Stimulated activated CD4-positive, alpha-beta T cell treated with anti-CD3 and anti-CD28 coated beads, Interleukin-12 subunit alpha, Interleukin-12 subunit beta, amount 100 ng/mL, for 4 hours (primary cell): ENCODE measurements around the gene MAK.
"Not testable (repeated sequence)": the region's sequence is repeated elsewhere in the genome, so short reads cannot be mapped to it uniquely, and the experiment has no call there.

ENCODE experiments used
- DNase-seq: peaks from one replicate; pipeline ENCODE4 v3.0.0-alpha.2; 2020

The MAK gene

DNA sequence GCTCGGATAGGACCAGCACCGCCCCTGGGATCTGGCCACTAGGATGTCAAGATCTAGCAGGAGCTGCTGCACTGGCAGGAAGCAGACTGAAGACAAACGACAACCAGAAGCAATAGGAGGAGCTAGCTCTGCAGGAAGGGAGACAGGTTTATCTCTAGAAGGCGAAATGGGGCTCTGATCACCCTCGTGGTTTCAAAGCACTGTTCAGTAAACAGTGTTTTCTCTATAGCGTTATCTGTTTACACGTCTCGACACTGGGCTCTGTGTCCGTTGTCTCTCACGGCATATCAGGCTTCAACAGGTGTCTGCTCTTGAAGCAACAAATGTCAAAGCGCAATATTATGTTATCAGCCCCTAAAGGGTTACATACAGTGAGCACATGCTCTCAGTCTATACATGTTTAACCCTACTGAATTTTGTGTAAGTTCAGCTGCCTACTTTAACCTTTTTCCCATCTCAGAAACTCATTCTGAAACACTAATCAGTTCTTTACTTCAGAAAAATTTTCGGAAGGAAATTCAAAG is 66.9 kb downstream of the MAK start:
- DNase-seq = no peak

DNA sequence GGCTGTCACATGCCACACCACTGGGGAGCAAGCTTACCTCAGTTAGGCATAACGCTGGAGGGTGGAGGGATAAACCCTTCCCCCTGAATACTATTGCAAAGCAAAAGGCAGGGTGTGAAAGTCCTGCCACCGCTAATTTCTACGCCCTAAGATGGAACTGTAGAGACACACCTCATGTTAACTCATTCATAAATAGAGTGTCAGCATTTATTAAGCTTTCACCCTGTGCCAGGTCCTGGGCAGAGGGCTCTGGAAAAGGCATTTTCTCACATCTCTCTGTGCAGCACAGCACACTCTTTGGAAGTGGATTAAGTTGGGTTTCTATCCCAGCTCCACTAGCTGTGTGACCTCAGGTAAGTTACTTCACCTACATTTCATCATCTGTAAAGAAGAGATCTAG is 68.9 kb downstream of the MAK start:
- no peak for DNase-seq

DNA sequence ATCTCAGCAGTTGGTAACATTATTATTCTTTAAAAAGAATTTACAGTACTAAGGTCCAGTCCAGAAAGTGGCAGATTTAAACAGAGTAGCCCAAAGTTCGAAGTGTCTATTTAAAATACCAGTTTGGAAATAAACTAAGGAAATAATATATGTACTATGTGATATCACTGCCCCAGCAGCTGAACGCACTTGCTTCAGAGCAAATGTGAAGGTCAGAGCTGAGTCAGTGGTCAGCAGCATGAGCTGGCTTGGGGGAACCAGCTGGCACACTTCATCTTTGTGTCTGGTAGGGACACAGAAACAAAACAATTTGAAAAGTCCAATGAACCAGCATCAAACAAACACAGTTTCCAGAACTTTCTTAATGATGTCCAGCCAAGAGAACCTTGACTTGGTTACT is 75.3 kb downstream of the MAK start:
- DNase-seq = no peak

DNA sequence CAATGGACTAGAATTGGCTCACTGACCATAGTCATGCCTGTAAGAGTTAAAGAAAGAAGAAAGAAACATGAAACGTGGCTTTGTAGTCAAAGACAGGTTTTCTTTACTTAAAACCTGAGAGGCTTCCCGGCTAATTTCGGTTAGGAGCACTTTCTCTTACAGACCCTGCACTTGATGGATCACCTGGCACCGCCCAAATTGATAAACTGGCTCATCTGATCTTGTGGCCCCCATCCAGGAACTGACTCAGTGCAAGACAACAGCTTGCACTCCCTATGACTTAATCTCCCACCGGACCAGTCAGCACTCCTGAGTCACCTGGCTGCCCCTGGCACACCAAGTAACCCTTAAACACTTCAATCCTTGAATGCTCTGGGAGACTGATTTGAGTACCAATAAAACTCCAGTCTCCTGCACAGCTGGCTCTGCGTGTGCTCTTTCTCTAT is 78.4 kb downstream of the MAK start:
- DNase-seq = no peak

DNA sequence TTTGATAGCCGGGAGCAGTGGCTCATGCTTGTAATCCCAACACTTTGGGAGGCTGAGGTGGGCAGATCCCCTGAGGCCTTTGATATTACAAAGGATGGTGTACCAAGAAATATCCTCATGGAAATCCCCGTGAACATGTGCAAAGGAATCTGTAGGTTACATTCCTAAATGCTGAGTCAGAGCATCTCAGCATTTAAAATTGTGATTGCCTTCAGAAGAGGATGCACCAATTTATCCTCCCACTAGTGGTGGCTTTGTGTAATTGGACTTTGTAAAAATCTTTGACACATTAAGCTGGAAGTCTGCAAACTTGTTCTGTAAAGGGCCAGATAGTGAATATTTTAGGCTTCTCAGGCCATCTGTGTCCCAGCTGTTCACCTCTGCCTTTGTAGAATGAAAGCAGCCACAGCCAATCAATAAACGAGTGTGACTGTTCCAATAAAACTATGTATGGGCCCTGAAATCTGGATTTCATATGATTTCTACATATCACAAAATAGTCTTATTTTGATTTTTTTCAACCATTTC is 79.0 kb downstream of the MAK start:
- no peak for DNase-seq

DNA sequence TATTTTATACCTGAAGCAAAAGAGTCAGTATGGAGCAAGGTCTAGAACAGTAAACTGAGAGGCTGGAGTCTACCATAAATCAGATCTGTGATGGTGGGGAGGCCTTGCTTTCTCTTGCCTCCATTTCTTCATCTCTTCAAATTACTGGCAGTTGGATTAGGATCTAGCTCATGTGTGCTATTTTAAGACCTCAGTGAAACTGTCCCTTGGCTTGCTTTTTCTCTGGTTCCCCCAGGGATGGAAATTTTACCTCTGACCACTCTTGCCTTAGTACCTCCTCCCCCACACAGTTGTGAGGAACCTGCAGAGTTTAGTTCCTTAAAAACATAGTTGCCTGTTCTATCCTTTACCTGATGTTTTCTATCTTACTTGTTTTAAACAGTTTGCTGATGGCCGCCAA is 82.3 kb downstream of the MAK start:
- no peak for DNase-seq

DNA sequence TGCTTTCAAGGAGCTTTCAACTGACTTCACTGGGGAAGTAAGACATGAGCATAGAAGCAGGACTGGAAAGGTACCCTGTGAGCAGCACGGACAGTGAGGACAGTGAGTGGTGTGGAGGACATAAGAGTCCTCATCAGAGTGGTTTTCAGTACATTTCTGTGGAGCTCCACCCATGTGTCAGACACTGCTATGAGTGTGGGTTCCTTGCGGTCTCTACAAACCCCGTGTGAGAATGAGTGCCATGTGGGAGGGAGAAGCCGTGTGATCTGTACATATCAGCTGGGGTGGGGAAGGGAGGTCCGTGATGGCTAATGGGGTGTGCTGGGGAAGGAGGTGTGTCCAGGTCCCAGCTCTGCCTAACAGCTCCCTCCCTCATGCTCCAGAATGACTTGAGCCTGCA is 86.6 kb downstream of the MAK start:
- not testable (repeated sequence) for DNase-seq

DNA sequence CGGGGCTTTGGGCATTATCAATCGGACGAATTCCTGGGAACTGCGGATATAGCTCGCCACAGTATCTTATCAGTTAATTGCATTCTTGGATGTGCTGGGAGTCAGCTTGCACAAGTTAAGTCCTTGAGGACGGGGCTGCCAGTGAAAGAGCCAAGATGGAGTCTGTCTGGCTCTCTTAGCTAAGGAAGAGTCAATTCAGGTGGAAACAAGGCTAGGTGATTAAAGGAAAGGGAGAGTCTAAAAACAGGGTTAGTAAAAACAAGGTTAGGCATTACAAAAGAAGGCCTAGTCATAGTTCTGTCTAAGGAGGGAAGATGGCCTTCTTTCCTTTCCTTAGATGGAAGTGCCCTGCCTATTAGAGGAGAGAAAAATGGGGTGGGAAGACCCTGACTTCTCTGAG is 87.8 kb downstream of the MAK start:
- DNase-seq = not testable (repeated sequence)

DNA sequence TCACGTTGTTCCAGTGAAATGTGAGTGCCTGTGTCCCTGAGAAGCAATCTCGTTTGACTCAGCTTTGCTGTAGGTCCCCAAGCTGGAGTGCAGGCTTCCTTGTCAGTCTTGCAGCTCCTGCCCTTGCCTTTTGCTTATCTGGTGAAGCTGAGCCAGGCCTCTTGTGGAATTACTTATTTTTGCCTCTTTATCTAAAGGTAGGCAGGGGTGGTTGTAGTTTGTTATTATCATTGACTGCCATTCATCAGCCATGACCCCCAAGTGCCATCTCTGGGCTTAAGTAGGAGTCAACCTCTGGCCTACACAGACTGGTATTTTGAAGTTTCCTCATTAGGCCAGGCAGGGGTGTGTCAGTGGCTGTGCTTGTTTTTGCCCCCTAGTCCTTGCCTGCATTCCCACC is 88.6 kb downstream of the MAK start:
- no peak for DNase-seq

DNA sequence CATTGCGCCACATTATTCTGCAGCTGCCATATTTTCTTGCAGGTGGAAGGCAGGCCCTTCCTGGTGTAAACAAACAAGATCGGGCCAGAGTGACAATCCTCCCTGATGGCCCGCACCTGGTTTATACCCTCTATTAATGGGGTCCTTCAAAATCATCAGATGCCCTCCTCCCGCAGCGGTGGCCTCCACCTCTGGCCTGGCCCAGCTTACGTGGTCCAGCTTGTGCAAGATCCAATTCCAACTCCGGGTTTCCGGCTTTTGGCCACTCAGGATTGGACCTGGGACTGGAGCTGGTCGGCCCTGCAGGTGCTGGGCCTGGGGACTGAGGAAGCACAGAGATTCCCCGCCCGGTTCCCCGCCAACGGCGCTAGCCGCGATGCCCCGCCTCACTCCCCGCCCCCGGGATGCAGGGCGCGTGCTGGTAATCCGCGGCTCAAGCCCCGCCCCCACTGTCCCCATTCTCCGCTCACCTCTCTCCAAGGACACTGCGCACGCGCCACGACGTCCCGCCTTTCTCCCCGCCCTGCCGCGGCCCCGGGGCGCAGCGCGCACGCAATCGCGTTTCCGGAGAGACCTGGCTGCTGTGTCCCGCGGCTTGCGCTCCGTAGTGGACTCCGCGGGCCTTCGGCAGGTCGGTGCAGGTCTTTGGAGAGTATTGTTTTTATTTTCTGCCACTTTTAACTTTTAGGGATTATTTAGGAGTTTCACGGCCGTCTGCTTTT is 90.9 kb downstream of the MAK start, which contains the start of gene TMEM14B:
Gene TMEM14B, plus strand, starts transcription at position 555 of the 722 bp plus-strand sequence. CDS start 1,441 bp downstream, outside the sequence.
- peak; percentile 100 for DNase-seq

DNA sequence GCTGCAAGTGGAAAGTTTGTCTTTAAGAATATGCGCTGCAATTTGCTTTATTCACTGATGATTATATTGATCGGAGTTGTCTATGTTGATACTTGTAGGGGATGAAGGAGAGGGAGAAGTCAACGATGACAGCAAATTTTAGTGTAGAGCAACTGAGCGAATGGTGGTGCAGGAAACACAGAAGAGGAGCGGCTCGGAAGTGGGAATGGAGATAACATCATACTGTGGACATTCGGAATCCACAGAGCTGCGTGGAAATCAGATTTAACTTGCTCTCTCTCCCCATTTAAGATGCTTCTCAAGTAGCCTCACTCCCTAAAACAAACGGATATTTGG is 91.5 kb downstream of the MAK start:
- no peak for DNase-seq

DNA sequence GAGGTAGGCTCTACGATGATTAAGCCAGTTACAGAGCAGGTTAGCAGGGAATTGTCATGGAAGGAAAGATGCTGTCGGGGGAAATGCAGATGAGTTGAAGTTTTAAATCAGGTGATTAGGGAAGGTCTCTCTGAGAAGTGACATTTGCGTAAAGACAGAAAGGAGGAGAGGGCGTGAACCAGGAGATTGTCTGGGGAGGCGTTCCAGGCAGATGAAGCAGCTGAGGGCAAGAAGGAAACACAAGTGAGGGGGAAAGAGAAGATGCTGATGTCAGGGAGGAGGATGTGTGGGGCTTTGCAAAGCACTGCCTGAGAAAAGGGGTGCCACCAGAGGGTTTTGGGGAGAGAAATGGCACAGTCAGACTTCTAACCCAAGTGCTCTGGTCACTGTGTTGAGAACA is 93.2 kb downstream of the MAK start:
- DNase-seq = no peak

DNA sequence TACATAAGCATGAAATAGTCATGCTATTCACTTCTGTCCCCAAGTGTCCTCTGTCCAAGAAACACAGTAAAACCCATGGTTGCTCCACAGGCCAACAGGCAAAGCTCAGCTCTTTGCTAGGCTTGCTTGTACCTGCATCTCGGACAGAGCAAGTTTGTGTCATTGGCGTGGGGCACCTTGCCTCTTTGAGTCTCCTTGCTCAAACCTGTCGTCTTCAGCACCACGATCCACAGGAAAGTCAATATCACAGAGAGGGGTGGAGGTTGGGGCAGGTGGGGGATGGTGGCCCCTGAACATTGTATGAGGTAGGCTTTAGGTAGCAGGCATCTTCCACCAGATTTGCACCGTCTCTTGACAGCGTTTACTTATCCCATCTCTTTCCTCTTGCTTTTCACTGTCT is 94.8 kb downstream of the MAK start:
- no peak for DNase-seq

DNA sequence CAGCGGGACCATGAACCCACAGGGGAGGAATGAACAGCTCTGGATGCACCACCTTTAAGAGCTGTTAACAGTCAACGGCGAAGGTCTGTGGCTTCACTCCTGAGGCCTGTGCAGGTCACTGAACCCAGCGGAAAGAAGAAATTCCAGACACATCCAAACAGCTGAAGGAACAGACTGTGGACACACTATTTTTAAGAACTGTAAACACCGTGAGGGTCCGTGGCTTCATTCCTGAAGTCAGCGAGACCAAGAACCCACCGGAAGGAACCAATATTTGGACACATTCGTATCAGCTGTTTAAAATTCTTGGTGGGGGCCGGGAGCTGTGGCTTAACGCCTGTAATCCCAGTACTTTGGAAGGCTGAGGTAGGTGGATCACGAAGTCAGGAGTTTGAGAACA is 96.1 kb downstream of the MAK start:
- DNase-seq = no peak

DNA sequence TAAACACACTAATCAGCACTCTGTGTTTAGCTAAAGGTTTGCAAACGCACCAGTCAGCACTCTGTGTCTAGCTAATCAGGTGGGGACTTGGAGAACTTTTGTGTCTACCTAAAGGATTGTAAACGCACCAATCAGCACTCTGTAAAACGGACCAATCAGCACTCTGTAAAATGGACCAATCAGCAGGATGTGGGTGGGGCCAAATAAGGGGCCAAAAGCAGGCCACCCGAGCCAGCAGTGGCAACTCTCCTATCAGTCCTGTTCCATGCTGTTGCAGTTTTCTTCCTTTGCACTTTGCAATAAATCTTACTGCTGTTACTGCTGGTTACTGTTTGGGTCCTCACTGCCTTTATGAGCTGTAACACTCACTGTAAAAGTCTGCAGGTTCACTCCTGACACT is 96.7 kb downstream of the MAK start:
- DNase-seq = not testable (repeated sequence)

DNA sequence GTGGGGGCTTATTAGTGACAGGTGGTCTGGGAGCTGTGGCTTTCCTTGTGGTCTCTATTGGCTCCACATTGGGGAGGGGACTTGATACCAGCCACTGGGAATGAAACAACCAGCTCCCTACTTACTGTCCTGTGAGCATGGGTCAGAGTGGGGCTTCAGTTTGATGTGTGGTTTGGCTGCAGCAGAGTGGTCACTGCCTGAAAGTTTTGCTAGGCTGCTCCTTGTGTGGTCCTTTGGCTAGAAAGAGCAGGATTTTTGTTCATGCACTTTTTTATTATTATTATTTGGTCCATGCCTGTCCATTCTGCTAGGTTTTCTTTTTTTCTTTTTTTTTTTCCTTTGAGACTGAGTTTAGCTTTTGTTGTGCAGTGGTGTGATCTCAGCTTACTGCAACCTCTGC is 98.3 kb downstream of the MAK start:
- DNase-seq = no peak

DNA sequence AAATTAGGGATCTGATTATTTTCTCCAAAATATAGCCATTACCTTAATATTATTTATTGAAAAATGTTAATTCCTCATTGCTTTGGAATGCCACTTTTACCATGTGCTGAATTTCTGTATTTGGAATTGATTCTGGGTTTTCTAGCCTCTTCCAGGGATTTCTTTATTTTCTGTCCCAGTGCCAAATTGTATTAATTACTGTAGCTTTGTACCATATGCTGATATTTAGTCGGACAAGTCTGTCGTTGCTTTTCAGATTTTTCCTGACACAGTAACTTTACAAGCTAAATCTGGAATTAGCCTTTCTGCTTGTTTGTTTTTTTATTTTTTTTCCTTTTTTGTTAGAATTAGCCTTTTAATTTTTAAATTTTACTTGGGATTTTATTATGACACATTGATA is 101.6 kb downstream of the MAK start:
- no peak for DNase-seq

DNA sequence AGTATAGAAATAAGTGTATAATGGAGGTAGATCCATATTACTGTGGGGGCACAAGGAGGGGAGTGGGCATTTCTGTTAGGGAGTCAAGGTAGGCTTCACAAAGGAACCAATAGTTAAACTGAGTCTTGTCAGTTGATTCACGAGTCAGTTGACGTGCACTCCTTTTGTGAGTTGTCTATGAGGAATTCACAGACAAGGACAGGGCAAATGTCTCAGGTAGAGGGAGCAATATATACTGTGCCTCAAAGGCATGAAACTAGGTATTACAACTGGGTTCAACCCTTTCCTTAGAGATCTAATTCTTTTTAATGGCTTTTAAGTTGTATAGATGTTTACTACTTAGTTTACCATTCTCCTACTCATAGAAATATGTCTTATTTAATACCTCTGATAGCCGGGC is 104.5 kb downstream of the MAK start:
- DNase-seq = no peak

DNA sequence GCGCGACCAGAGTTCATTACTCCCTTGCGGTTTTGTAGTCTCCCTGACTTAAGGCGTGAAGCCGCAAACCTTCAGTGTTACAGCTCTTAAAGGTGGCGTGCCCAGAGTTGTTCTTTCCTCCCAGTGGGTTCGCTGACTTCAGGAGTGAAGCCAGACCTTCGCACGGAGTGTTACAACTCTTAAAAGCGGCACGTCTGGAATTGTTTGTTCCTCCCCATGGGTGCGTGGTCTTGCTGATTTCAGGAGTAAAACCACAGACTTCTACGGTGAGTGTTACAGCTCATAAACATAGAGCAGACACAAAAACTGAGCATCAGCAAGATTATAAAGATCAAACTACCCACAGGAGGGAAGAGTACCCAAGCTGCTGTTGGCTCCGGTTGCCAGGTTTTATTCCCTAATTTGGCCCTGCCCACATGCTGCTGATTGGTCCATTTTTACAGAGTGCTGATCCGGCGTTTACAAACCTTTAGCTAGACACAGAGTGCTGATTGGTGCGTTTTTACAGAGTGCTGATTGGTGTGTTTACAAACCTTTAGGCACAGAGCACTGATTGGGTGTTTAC is 105.1 kb downstream of the MAK start:
- no peak for DNase-seq

DNA sequence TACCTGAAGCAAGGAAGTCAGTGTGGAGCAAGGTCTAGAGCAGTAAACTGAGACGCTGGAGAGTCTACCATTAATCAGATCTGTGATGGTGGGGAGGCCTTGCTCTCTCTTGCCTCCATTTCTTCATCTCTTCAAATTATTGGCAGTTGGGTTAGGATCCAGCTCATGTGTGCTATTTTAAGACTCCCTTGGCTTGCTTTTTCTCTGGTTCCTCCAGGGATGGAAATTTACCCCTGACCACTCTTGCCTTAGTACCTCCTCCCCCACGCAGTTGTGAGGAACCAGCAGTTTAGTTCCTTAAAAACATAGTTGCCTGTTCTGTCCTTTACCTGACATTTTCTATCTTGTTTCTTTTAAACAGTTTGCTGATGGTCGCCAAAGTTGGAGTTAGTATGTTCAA is 108.1 kb downstream of the MAK start:
- DNase-seq = no peak

DNA sequence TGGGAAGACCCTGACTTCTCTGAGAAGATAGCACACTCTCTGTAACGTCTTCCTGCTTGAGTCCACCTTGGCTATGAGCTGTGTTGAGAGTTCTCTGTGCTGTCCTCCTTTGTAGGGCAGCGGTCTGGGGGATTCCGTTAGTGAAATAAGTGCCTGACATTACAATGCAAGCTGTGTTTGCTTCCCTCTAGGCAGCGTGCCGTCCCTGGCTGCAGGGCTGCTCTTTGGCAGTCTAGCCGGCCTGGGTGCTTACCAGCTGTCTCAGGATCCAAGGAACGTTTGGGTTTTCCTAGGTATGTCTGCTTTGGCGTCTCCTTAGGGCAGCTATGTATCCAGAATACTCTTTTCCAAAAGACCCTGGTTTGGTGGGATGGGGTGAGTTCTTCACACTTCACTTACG is 112.6 kb downstream of the MAK start:
- no peak for DNase-seq

DNA sequence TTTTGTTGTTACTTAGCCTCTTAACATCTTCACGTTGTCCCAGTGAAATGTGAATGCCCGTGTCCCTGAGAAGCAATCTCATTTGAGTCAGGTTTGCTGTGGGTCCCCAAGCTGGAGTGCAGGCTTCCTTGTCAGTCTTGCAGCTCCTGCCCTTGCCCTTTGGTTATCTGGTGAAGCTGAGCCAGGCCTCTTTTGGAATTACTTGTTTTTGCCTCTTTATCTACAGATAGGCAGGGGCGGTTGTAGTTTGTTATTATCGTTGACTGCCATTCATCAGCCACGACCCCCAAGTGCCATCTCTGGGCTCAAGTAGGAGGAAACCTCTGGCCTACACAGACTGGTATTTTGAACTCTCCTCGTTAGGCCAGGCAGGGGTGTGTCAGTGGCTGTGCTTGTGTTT is 113.3 kb downstream of the MAK start:
- no peak for DNase-seq

DNA sequence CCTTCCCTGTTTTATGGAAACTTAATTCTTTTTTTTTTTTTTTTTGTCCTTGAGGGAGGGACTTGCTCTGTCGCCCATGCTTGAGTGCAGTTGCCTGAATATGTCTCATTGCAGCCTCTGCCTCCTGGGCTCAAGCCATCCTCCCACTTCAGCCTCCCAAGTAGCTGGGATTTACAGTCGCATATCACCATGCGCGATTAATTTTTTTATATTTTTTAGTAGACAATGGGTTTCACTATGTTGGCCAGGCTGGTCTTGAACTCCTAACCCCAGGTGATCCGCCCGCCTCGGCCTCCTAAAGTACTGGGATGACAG is 114.8 kb downstream of the MAK start:
- no peak for DNase-seq

DNA sequence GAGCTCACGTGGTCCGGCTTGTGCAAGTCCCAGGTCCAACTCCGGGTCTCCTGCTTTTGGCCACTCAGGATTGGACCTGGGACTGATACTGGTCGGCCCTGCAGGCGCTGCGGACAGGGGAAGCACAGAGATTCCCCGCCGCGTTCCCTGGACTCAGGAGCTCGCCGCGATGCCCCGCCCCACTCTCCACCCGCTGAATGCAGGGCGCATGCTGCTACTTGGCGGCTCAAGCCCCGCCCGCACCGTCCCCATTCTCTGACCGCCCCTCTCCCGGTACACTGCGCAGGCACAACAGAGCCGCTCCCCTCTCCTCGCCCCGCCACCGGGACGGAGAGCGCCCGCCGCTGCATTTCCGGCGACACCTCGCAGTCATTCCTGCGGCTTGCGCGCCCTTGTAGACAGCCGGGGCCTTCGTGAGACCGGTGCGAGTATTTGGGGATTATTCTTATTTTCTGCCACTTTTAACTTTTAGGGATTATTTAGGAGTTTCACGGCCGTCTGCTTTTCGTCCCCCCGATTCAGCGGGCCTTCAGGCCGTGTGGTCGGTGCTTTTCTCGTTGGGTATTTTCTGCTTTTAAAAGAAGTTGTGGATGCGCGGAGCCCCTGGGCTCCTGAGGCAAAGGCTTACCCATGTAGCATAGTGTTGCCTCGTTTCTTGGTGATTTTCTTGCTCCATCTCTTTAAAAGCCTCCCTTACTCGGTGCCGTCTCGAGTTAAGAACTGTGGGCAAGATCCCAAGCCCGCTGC is 115.3 kb downstream of the MAK start, which contains the start of gene TMEM14C:
Gene TMEM14C, plus strand, starts transcription at position 251 of the 747 bp plus-strand sequence. CDS start 1,544 bp downstream, outside the sequence.
- peak; percentile 89 for DNase-seq
